WTC11 (cell line): ENCODE results near the gene PES1. TPM values are rescaled to one million over a fixed set of nuclear protein-coding genes. Genes with fewer than 3 reads are reported as not detected.

Experiments used
- ATAC-seq: fragments of 200-7000 bp; cut with Tn5 transposase; 2 replicates; pipeline ENCODE4 v1.10.0; 2021; ENCODE audit warnings: mild to moderate bottlenecking, moderate library complexity
- CTCF ChIA-PET: fragments of 300-600 bp; sonication (Branson Sonifier 250); formaldehyde crosslinking; loops from one replicate; lab custom pipeline; 2021; ENCODE audit warnings: antibody characterized with exemption; lab: Charles Lee
- POLR2A ChIA-PET: fragments of 350-600 bp; sonication (Branson Sonifier 250); formaldehyde crosslinking; loops from one replicate; lab custom pipeline; 2021; ENCODE audit warnings: antibody characterized with exemption; lab: Charles Lee
- DNase-seq: peaks from one replicate; pipeline ENCODE4 v3.0.0; 2021; ENCODE audit warnings: low spot score
- H3K27ac Mint-ChIP-seq: 2 replicates; pipeline ENCODE4 v1.8.0; 2021; ENCODE audit warnings: mixed read lengths
- H3K27me3 Mint-ChIP-seq: 2 replicates; pipeline ENCODE4 v1.8.0; 2021; ENCODE audit warnings: low read depth, mild to moderate bottlenecking, moderate library complexity, mixed read lengths
- H3K36me3 Mint-ChIP-seq: 2 replicates; pipeline ENCODE4 v1.8.0; 2021; ENCODE audit warnings: mixed read lengths
- H3K4me1 Mint-ChIP-seq: 2 replicates; pipeline ENCODE4 v1.8.0; 2022; ENCODE audit warnings: mixed read lengths
- H3K4me3 Mint-ChIP-seq: 2 replicates; pipeline ENCODE4 v1.8.0; 2021; ENCODE audit warnings: mild to moderate bottlenecking, moderate library complexity, mixed read lengths
- H3K9me3 Mint-ChIP-seq: 2 replicates; pipeline ENCODE4 v1.8.0; 2021; ENCODE audit warnings: mixed read lengths
- E2F5 ChIP-seq: sonication (generic); formaldehyde crosslinking; IDR thresholded peaks from 2 replicates; pipeline ENCODE4 v1.8.1; 2022; ENCODE audit warnings: mild to moderate bottlenecking, moderate library complexity, missing genetic modification reagents
- ETV6 ChIP-seq: sonication (generic); formaldehyde crosslinking; IDR thresholded peaks from 2 replicates; pipeline ENCODE4 v1.8.1; 2022; ENCODE audit warnings: mild to moderate bottlenecking, missing genetic modification reagents
- FOXJ3 ChIP-seq: sonication (generic); formaldehyde crosslinking; IDR thresholded peaks from 2 replicates; pipeline ENCODE4 v1.9.0; 2021; ENCODE audit warnings: missing genetic modification reagents, mild to moderate bottlenecking, borderline replicate concordance
- FOXP1 ChIP-seq: sonication (generic); formaldehyde crosslinking; IDR thresholded peaks from 2 replicates; pipeline ENCODE4 v1.8.0; 2022; ENCODE audit warnings: missing genetic modification reagents, mild to moderate bottlenecking, moderate library complexity, borderline replicate concordance
- IRF1 ChIP-seq: sonication (generic); formaldehyde crosslinking; IDR thresholded peaks from 2 replicates; pipeline ENCODE4 v1.8.0; 2023; ENCODE audit warnings: missing genetic modification reagents
- JUN ChIP-seq: sonication (generic); formaldehyde crosslinking; IDR thresholded peaks from 2 replicates; pipeline ENCODE4 v1.8.0; 2023; ENCODE audit warnings: mild to moderate bottlenecking, missing genetic modification reagents
- NFE2L1 ChIP-seq: sonication (generic); formaldehyde crosslinking; IDR thresholded peaks from 2 replicates; pipeline ENCODE4 v1.8.1; 2023; ENCODE audit warnings: missing genetic modification reagents
- NFYB ChIP-seq: sonication (generic); formaldehyde crosslinking; conservative IDR thresholded peaks from 2 replicates; pipeline ENCODE4 v1.8.0; 2022; ENCODE audit warnings: low read depth, missing genetic modification reagents
- NR3C1 ChIP-seq: sonication (generic); formaldehyde crosslinking; conservative IDR thresholded peaks from 2 replicates; pipeline ENCODE4 v1.8.1; 2023; ENCODE audit warnings: low read depth, mild to moderate bottlenecking, missing genetic modification reagents
- PRRX2 ChIP-seq: fragments of 250-450 bp; sonication (Bioruptor Pico); IDR thresholded peaks from 2 replicates; pipeline ENCODE4 v1.8.0; 2021; ENCODE audit warnings: mild to moderate bottlenecking
- RELA ChIP-seq: sonication (generic); formaldehyde crosslinking; IDR thresholded peaks from 2 replicates; pipeline ENCODE4 v1.8.1; 2022; ENCODE audit warnings: missing genetic modification reagents, mild to moderate bottlenecking, borderline replicate concordance
- TCF7 ChIP-seq: sonication (generic); formaldehyde crosslinking; IDR thresholded peaks from 2 replicates; pipeline ENCODE4 v1.8.0; 2022; ENCODE audit warnings: mild to moderate bottlenecking, low read depth, missing genetic modification reagents, moderate library complexity
- TEAD1 ChIP-seq: sonication (generic); formaldehyde crosslinking; IDR thresholded peaks from 2 replicates; pipeline ENCODE4 v1.8.0; 2022; ENCODE audit warnings: mild to moderate bottlenecking, missing genetic modification reagents
- ZNF232 ChIP-seq: sonication (generic); formaldehyde crosslinking; IDR thresholded peaks from 2 replicates; pipeline ENCODE4 v1.8.0; 2022; ENCODE audit warnings: mild to moderate bottlenecking, missing genetic modification reagents
- total RNA-seq: library from RNA; stranded (reverse); gene quantifications from 3 replicates; pipeline ENCODE4 v1.2.3, GENCODE V29; 2021
- TF ChIP-seq, protein P1 (sequence below): sonication (generic); formaldehyde crosslinking; conservative IDR thresholded peaks from 2 replicates; pipeline ENCODE4 v1.8.1; 2023; ENCODE audit warnings: mild to moderate bottlenecking, low read depth, missing genetic modification reagents, moderate library complexity
- TF ChIP-seq, protein P2 (sequence below): fragments of 250-450 bp; sonication (Bioruptor Pico); IDR thresholded peaks from 2 replicates; pipeline ENCODE4 v1.9.0; 2021; ENCODE audit warnings: mild to moderate bottlenecking
- TF ChIP-seq, protein P3 (sequence below): fragments of 250-450 bp; sonication (Bioruptor Pico); IDR thresholded peaks from 2 replicates; pipeline ENCODE4 v1.9.0; 2021; ENCODE audit warnings: moderate library complexity, mild to moderate bottlenecking, inconsistent platforms, borderline replicate concordance
- TF ChIP-seq, protein P4 (sequence below): fragments of 250-450 bp; sonication (Bioruptor Pico); IDR thresholded peaks from 2 replicates; pipeline ENCODE4 v1.9.0; 2021; ENCODE audit warnings: mild to moderate bottlenecking
- TF ChIP-seq, protein P5 (sequence below): sonication (generic); formaldehyde crosslinking; IDR thresholded peaks from 2 replicates; pipeline ENCODE4 v1.8.1; 2022; ENCODE audit warnings: low read depth, missing genetic modification reagents, borderline replicate concordance

The PES1 gene
- total RNA-seq, 1 experiment from 2014 or later = 128 TPM

GRCh38 chr22:30537083-30537731 is 54.5 kb downstream of the PES1 start:
- no peak for ATAC-seq
- POLR2A ChIA-PET = interaction anchor here (0.7 kb wide), 1 partner anchor 485 kb away, joined by 4 read pairs; no protein-coding TSS in a partner anchor
- no peak for DNase-seq
- TF ChIP-seq FOXJ3 (CRISPR knock-in tag) (no peak), NR3C1 (CRISPR knock-in tag) (no peak), NFE2L1 (CRISPR knock-in tag) (no peak), TEAD1 (CRISPR knock-in tag) (no peak), PRRX2 (no peak), JUN (CRISPR knock-in tag) (no peak)
- peaks cover 12% of the 10 kb centered on the region for H3K4me1 Mint-ChIP-seq
- no peaks in the 10 kb centered on the region for H3K27me3 Mint-ChIP-seq
- H3K9me3 Mint-ChIP-seq = no peaks in the 10 kb centered on the region
- no peak overlapping the region for H3K27ac Mint-ChIP-seq
- no peak overlapping the region for H3K4me3 Mint-ChIP-seq
- CTCF ChIA-PET = interaction anchor here (1.0 to 1.9 kb wide), 3 partner anchors 16 to 20 kb away, joined by 3 to 6 read pairs (median 3); no protein-coding TSS in a partner anchor
- H3K36me3 Mint-ChIP-seq = no peaks in the 10 kb centered on the region

DNA sequence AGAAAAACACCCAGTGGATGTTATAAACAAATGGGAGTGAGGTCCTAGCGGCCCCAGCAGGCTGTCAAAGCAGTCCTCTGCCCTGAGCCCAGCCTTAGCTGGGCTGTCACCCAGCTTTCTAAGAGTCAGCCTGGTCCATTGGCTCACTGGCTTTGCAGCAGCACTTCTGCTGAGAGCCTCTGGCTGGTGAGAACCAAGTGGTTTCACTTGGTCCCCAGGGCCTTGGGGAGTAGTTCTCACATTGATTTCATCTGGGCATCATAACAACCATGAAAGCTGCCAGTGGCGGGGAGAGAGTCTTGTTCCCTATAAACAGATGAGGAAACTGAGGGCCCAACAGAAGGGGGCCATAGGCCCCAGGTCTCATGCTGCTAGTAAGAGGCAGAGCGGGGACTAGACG is 56.5 kb downstream of the PES1 start:
- POLR2A ChIA-PET = no interaction called here
- no peaks in the 10 kb centered on the region; the same call in 1 of the 2 replicates for H3K27me3 Mint-ChIP-seq
- H3K27ac Mint-ChIP-seq = no peak overlapping the region
- no peak for DNase-seq
- no peak overlapping the region for H3K4me3 Mint-ChIP-seq
- CTCF ChIA-PET = no interaction called here
- ATAC-seq = no peak
- TF ChIP-seq, protein P1, sequence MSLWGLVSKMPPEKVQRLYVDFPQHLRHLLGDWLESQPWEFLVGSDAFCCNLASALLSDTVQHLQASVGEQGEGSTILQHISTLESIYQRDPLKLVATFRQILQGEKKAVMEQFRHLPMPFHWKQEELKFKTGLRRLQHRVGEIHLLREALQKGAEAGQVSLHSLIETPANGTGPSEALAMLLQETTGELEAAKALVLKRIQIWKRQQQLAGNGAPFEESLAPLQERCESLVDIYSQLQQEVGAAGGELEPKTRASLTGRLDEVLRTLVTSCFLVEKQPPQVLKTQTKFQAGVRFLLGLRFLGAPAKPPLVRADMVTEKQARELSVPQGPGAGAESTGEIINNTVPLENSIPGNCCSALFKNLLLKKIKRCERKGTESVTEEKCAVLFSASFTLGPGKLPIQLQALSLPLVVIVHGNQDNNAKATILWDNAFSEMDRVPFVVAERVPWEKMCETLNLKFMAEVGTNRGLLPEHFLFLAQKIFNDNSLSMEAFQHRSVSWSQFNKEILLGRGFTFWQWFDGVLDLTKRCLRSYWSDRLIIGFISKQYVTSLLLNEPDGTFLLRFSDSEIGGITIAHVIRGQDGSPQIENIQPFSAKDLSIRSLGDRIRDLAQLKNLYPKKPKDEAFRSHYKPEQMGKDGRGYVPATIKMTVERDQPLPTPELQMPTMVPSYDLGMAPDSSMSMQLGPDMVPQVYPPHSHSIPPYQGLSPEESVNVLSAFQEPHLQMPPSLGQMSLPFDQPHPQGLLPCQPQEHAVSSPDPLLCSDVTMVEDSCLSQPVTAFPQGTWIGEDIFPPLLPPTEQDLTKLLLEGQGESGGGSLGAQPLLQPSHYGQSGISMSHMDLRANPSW (CRISPR knock-in tag) = no peak
- TF ChIP-seq TCF7 (CRISPR knock-in tag) = no peak
- TF ChIP-seq NFYB (CRISPR knock-in tag) = no peak
- no peak for TF ChIP-seq FOXP1 (CRISPR knock-in tag)
- no peak for TF ChIP-seq ETV6 (CRISPR knock-in tag)
- TF ChIP-seq, protein P2, sequence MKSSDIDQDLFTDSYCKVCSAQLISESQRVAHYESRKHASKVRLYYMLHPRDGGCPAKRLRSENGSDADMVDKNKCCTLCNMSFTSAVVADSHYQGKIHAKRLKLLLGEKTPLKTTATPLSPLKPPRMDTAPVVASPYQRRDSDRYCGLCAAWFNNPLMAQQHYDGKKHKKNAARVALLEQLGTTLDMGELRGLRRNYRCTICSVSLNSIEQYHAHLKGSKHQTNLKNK = no peak
- TF ChIP-seq FOXJ3 (CRISPR knock-in tag) = no peak
- TF ChIP-seq RELA = no peak
- no peak for TF ChIP-seq E2F5
- no peak for TF ChIP-seq NFE2L1 (CRISPR knock-in tag)
- TF ChIP-seq ZNF232 (CRISPR knock-in tag) = no peak
- no peak for TF ChIP-seq JUN (CRISPR knock-in tag)
- no peaks in the 10 kb centered on the region for H3K9me3 Mint-ChIP-seq
- H3K36me3 Mint-ChIP-seq = no peaks in the 10 kb centered on the region
- H3K4me1 Mint-ChIP-seq = peaks cover 9% of the 10 kb centered on the region

GRCh38 chr22:30531651-30532608 is 59.8 kb downstream of the PES1 start:
- ATAC-seq = peak; percentile 52; the same call in 1 of the 2 replicates
- no peaks in the 10 kb centered on the region for H3K36me3 Mint-ChIP-seq
- no peak overlapping the region for H3K27ac Mint-ChIP-seq
- no peak for DNase-seq
- H3K4me3 Mint-ChIP-seq = no peak overlapping the region
- H3K27me3 Mint-ChIP-seq = no peaks in the 10 kb centered on the region; the same call in 1 of the 2 replicates
- ChIA-PET CTCF (interaction anchor here (0.9 to 1.3 kb wide), 3 partner anchors 42 to 105 kb away, joined by 3 to 4 read pairs (median 3); no protein-coding TSS in a partner anchor), POLR2A (no interaction called here)
- no peaks in the 10 kb centered on the region for H3K9me3 Mint-ChIP-seq
- no peaks in the 10 kb centered on the region; the same call in 1 of the 2 replicates for H3K4me1 Mint-ChIP-seq
- TF ChIP-seq, protein P3, sequence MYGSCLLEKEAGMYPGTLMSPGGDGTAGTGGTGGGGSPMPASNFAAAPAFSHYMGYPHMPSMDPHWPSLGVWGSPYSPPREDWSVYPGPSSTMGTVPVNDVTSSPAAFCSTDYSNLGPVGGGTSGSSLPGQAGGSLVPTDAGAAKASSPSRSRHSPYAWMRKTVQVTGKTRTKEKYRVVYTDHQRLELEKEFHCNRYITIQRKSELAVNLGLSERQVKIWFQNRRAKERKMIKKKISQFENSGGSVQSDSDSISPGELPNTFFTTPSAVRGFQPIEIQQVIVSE (CRISPR knock-in tag) = no peak
- TF ChIP-seq, protein P4, sequence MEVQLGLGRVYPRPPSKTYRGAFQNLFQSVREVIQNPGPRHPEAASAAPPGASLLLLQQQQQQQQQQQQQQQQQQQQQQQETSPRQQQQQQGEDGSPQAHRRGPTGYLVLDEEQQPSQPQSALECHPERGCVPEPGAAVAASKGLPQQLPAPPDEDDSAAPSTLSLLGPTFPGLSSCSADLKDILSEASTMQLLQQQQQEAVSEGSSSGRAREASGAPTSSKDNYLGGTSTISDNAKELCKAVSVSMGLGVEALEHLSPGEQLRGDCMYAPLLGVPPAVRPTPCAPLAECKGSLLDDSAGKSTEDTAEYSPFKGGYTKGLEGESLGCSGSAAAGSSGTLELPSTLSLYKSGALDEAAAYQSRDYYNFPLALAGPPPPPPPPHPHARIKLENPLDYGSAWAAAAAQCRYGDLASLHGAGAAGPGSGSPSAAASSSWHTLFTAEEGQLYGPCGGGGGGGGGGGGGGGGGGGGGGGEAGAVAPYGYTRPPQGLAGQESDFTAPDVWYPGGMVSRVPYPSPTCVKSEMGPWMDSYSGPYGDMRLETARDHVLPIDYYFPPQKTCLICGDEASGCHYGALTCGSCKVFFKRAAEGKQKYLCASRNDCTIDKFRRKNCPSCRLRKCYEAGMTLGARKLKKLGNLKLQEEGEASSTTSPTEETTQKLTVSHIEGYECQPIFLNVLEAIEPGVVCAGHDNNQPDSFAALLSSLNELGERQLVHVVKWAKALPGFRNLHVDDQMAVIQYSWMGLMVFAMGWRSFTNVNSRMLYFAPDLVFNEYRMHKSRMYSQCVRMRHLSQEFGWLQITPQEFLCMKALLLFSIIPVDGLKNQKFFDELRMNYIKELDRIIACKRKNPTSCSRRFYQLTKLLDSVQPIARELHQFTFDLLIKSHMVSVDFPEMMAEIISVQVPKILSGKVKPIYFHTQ (CRISPR knock-in tag) = no peak
- TF ChIP-seq IRF1 (CRISPR knock-in tag) (no peak), FOXJ3 (CRISPR knock-in tag) (no peak)
- TF ChIP-seq, protein P5, sequence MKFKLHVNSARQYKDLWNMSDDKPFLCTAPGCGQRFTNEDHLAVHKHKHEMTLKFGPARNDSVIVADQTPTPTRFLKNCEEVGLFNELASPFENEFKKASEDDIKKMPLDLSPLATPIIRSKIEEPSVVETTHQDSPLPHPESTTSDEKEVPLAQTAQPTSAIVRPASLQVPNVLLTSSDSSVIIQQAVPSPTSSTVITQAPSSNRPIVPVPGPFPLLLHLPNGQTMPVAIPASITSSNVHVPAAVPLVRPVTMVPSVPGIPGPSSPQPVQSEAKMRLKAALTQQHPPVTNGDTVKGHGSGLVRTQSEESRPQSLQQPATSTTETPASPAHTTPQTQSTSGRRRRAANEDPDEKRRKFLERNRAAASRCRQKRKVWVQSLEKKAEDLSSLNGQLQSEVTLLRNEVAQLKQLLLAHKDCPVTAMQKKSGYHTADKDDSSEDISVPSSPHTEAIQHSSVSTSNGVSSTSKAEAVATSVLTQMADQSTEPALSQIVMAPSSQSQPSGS (CRISPR knock-in tag) = no peak
